ENCODE measurements around the gene ASB2. TPM values are rescaled to one million over a fixed set of nuclear protein-coding genes. Genes with fewer than 3 reads are reported as not detected.

Gene ASB2
- total and polyA plus RNA-seq, 5 donors from 2014 or later = 0.96 to 5.7 (median 4.7) TPM

DNA sequence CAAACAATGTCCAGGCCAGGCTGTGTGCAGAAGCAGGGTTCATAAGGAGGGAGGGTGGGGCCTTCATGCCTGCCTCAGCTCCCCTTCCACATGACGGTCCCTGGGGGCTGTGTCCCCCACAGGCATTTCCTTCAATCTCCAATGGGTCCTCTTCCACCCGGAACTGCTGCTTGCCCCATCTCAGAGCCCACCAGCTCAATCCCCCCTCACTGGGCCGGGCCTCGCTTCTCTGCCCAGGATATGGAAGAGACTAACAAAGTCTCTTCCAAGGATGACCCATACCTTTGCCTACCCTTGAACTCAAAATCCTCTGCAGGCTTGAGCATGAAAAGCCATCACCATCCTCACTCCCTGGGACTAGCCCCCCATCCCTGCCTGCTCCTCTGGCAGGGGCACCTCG, 77.6 kb downstream of the ASB2 start:
- no peak overlapping the region for H3K4me3 ChIP-seq (ENCODE audit: low read depth, low read length)
- DNase-seq (no peak), ATAC-seq (ENCODE audit: low read depth in 2 of 2) (no peak)
- Mint-ChIP-seq H3K27ac (no peak overlapping the region), H3K4me1 (peaks cover 0 to 2% (median 0%) of the 10 kb centered on the region in 4 donors), H3K36me3 (no peaks in the 10 kb centered on the region), H3K9me3 (peaks cover 0 to 4% (median 0%) of the 10 kb centered on the region in 7 donors), H3K4me3 (peak overlapping the region in 1 of 4 donors; percentile 15), H3K27me3 (peaks cover 14% of the 10 kb centered on the region)
- H3K9me3 ChIP-seq (ENCODE audit: control insufficient read depth in 2 of 2, low read length in 2 of 2) = no peaks in the 10 kb centered on the region
- no peaks in the 10 kb centered on the region for H3K4me1 ChIP-seq (ENCODE audit: control insufficient read depth, insufficient read depth, low read length, poor library complexity, severe bottlenecking)
- H3K36me3 ChIP-seq (ENCODE audit: control insufficient read depth, insufficient read depth, low read length) = no peaks in the 10 kb centered on the region
- H3K27ac ChIP-seq (ENCODE audit: insufficient read depth, low read length, poor library complexity, severe bottlenecking) = no peak overlapping the region
- H3K27me3 ChIP-seq (ENCODE audit: control insufficient read depth, insufficient read depth, low read length) = peaks cover 2% of the 10 kb centered on the region

DNA sequence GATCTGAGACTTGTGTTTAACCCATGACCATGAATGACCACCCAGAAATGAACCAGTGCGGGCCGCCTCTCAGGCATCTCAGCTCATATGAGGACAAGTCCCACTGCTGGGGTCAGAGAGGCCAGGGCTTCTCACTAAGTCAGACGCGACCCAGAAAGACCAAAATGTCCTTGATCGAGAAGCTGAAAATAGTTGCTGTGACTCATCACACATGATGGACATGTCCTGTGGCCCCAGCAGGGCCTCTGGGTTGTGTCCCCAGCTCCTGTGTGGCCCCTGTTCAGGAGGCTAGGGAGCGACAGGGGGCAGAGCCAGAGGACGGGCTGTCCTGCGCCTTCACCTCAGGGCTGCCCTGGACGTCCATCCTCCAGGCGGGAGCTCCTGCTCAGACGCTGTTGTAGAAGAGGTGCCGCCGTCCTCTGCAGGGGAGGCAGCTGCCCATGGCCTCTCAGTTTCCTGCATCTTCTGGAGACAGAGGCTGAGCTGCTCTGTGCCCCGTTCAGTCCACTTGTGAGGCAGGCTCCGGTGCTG, 78.2 kb downstream of the ASB2 start:
- Histone ChIP-seq H3K27me3 (ENCODE audit: control insufficient read depth, insufficient read depth, low read length) (peaks cover 2% of the 10 kb centered on the region), H3K27ac (ENCODE audit: insufficient read depth, low read length, poor library complexity, severe bottlenecking) (no peak overlapping the region), H3K9me3 (ENCODE audit: control insufficient read depth in 2 of 2, low read length in 2 of 2) (no peaks in the 10 kb centered on the region), H3K36me3 (ENCODE audit: control insufficient read depth, insufficient read depth, low read length) (no peaks in the 10 kb centered on the region), H3K4me3 (ENCODE audit: low read depth, low read length) (no peak overlapping the region), H3K4me1 (ENCODE audit: control insufficient read depth, insufficient read depth, low read length, poor library complexity, severe bottlenecking) (no peaks in the 10 kb centered on the region)
- Mint-ChIP-seq H3K4me1 (peaks cover 0 to 2% (median 0%) of the 10 kb centered on the region in 4 donors), H3K9me3 (peaks cover 0 to 4% (median 0%) of the 10 kb centered on the region in 7 donors), H3K27me3 (peaks cover 14% of the 10 kb centered on the region), H3K4me3 (no peak overlapping the region), H3K36me3 (no peaks in the 10 kb centered on the region), H3K27ac (no peak overlapping the region)
- DNase-seq = no peak
- no peak for ATAC-seq (ENCODE audit: low read depth in 2 of 2)

DNA sequence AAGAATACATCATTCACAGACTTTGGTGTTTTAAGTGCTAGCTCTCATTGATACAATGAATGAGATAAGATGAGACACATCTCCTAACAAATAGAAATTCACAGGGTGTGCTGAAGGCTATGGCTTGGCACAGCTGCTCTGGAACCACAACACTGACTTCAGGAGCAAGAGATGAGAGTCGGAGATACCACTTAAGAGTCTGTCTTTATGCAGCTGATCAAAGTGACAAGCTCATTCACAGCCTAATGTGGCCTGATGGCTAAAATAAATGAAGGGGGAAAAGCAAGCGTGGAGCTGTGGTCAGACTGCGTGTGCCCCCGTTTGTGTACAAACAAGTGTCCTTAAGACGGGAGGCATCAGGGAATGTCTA, 78.9 kb downstream of the ASB2 start:
- Mint-ChIP-seq H3K9me3 (peaks cover 0 to 4% (median 0%) of the 10 kb centered on the region in 7 donors), H3K4me1 (peaks cover 0 to 2% (median 0%) of the 10 kb centered on the region in 4 donors), H3K27ac (no peak overlapping the region), H3K27me3 (peaks cover 16% of the 10 kb centered on the region), H3K4me3 (no peak overlapping the region), H3K36me3 (no peaks in the 10 kb centered on the region)
- Histone ChIP-seq H3K4me1 (ENCODE audit: control insufficient read depth, insufficient read depth, low read length, poor library complexity, severe bottlenecking) (no peaks in the 10 kb centered on the region), H3K9me3 (ENCODE audit: control insufficient read depth in 2 of 2, low read length in 2 of 2) (no peaks in the 10 kb centered on the region), H3K36me3 (ENCODE audit: control insufficient read depth, insufficient read depth, low read length) (no peaks in the 10 kb centered on the region), H3K27me3 (ENCODE audit: control insufficient read depth, insufficient read depth, low read length) (peaks cover 2% of the 10 kb centered on the region), H3K27ac (ENCODE audit: insufficient read depth, low read length, poor library complexity, severe bottlenecking) (no peak overlapping the region), H3K4me3 (ENCODE audit: low read depth, low read length) (no peak overlapping the region)
- ATAC-seq (ENCODE audit: low read depth in 2 of 2) = no peak
- no peak for DNase-seq

DNA sequence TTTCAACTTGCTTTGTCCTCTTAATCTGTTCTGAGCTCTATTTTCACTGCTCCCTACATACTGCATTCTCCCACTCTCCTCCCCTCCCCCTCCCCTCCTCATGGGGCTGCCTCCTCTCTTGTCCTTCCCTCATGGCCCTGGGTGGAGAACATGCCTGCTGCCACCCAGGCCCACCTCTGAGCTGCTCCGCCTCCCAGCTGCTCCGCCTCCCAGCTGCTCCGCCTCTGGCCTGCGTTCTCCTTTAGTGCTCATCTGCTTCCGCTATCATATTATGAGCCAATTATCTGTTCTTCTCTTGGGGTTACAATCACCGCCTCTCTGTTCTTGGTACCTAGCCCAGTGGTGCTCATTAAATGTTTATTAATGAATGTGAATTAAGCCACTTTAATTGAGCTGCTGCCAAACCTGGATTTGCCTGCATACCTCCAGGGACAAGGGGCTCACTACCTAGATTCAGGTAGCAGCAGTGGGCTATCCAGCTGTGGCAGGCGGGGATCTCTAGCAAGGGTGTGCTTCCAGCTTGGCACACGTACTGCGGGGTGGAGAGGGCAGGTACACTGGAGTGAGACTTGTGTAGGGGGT, 81.3 kb downstream of the ASB2 start:
- H3K27ac Mint-ChIP-seq = no peak overlapping the region

DNA sequence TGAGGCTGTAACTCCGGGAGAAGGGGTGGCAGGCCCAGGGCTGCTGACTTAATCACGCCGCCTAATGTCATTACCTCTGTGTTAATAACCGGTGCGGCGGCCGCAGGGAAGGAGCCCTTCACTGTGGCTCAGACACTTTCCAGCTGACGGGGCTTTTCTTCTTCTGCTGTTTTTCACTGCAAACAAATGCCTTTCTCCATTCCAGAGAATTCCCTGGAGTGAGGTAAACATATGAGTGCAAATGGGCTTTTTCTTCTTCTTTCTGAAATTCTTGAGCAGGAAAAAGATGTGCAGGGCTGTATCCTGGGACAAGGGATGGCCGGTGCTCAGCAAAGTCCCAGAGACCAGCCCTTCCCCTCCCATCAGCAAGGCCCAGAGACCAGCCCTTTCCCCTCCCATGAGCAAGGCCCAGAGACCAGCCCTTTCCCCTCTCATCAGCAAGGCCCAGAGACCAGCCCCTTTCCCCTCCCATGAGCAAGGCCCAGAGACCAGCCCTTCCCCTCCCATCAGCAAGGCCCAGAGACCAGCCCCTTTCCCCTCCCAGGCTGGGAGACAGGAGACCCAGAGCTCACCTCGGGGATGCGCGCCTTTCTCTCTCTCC, 82.6 kb downstream of the ASB2 start:
- Mint-ChIP-seq H3K36me3 (no peaks in the 10 kb centered on the region), H3K27ac (no peak overlapping the region), H3K27me3 (peaks cover 21% of the 10 kb centered on the region), H3K4me1 (no peaks in the 10 kb centered on the region), H3K9me3 (peaks cover 0 to 4% (median 0%) of the 10 kb centered on the region in 7 donors), H3K4me3 (no peak overlapping the region)
- Histone ChIP-seq H3K36me3 (ENCODE audit: control insufficient read depth, insufficient read depth, low read length) (no peaks in the 10 kb centered on the region), H3K4me3 (ENCODE audit: low read depth, low read length) (no peak overlapping the region), H3K27ac (ENCODE audit: insufficient read depth, low read length, poor library complexity, severe bottlenecking) (no peak overlapping the region), H3K27me3 (ENCODE audit: control insufficient read depth, insufficient read depth, low read length) (peaks cover 5% of the 10 kb centered on the region), H3K4me1 (ENCODE audit: control insufficient read depth, insufficient read depth, low read length, poor library complexity, severe bottlenecking) (no peaks in the 10 kb centered on the region), H3K9me3 (ENCODE audit: control insufficient read depth in 2 of 2, low read length in 2 of 2) (no peaks in the 10 kb centered on the region)
- DNase-seq (no peak), ATAC-seq (ENCODE audit: low read depth in 2 of 2) (no peak)

More for the DNA sequence above, 81.3 kb downstream of the ASB2 start:
- Histone ChIP-seq H3K36me3 (ENCODE audit: control insufficient read depth, insufficient read depth, low read length) (no peaks in the 10 kb centered on the region), H3K9me3 (ENCODE audit: control insufficient read depth in 2 of 2, low read length in 2 of 2) (no peaks in the 10 kb centered on the region), H3K27me3 (ENCODE audit: control insufficient read depth, insufficient read depth, low read length) (peaks cover 2% of the 10 kb centered on the region), H3K4me3 (ENCODE audit: low read depth, low read length) (no peak overlapping the region), H3K27ac (ENCODE audit: insufficient read depth, low read length, poor library complexity, severe bottlenecking) (no peak overlapping the region), H3K4me1 (ENCODE audit: control insufficient read depth, insufficient read depth, low read length, poor library complexity, severe bottlenecking) (no peaks in the 10 kb centered on the region)
- H3K4me1 Mint-ChIP-seq = peaks cover 0 to 2% (median 0%) of the 10 kb centered on the region in 4 donors
- H3K4me3 Mint-ChIP-seq = no peak overlapping the region
- peaks cover 16% of the 10 kb centered on the region for H3K27me3 Mint-ChIP-seq
- H3K36me3 Mint-ChIP-seq = no peaks in the 10 kb centered on the region
- ATAC-seq (ENCODE audit: low read depth in 2 of 2) (no peak), DNase-seq (no peak)
- peaks cover 0 to 4% (median 0%) of the 10 kb centered on the region in 7 donors for H3K9me3 Mint-ChIP-seq

DNA sequence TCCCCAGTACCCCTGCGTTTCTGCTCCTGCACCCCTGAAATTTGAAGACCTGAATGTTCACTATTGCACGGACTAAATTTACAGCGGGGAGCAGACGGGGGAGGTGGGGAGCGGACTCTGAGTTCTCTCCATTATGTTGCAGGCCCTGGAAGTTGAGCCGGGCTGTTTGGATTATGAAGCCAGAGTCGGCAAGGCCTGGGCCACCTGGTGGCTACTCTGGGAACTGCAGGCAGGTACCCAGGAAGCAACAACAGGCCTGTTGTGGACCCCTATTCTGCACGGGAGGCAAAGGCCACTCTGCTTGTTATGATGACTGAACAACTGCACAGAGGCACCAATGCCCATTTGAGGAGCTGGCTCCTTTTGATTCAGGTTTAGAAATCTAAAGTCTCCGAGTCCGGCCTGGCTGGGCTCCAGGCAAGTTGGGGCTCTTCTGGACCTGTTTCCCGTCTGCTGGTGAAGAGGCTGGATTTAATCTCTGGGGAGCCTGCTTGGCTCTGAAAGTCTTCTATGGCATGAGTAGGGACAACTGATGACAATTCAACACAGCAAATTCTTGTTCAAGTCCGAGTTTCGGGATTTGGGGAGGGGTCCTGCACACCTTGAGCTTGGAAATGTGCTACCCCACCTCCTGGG, 83.3 kb downstream of the ASB2 start:
- peak; percentile 42 to 59 (median 57) for DNase-seq
- no peaks in the 10 kb centered on the region for H3K36me3 Mint-ChIP-seq
- ATAC-seq (ENCODE audit: low read depth in 2 of 2) = no peak
- Histone ChIP-seq H3K4me3 (ENCODE audit: low read depth, low read length) (no peak overlapping the region), H3K27me3 (ENCODE audit: control insufficient read depth, insufficient read depth, low read length) (peaks cover 7% of the 10 kb centered on the region), H3K9me3 (ENCODE audit: control insufficient read depth in 2 of 2, low read length in 2 of 2) (no peaks in the 10 kb centered on the region), H3K36me3 (ENCODE audit: control insufficient read depth, insufficient read depth, low read length) (no peaks in the 10 kb centered on the region), H3K27ac (ENCODE audit: insufficient read depth, low read length, poor library complexity, severe bottlenecking) (no peak overlapping the region), H3K4me1 (ENCODE audit: control insufficient read depth, insufficient read depth, low read length, poor library complexity, severe bottlenecking) (no peaks in the 10 kb centered on the region)
- peaks cover 0 to 6% (median 0%) of the 10 kb centered on the region in 7 donors for H3K9me3 Mint-ChIP-seq
- H3K27me3 Mint-ChIP-seq = peaks cover 28% of the 10 kb centered on the region
- no peak overlapping the region for H3K27ac Mint-ChIP-seq
- H3K4me1 Mint-ChIP-seq = no peaks in the 10 kb centered on the region
- H3K4me3 Mint-ChIP-seq = no peak overlapping the region

DNA sequence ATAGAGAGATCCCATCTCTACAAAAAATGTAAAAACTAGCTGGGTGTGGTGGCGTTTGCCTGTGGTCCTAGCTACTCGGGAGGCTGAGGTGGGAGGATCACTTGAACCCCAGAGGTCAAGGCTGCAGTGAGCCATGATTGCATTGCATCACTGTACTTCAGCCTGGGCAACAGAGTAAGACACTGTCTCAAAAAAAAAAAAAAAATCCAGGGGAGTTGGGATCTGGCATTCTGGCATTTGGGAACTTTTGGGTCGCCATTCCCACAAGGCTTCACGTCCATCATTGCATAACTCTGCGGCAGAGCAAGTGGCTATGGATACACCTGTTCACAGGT, 83.9 kb downstream of the ASB2 start:
- H3K4me1 ChIP-seq (ENCODE audit: control insufficient read depth, insufficient read depth, low read length, poor library complexity, severe bottlenecking) = no peaks in the 10 kb centered on the region
- Mint-ChIP-seq H3K27me3 (peaks cover 31% of the 10 kb centered on the region), H3K36me3 (no peaks in the 10 kb centered on the region), H3K9me3 (peaks cover 0 to 6% (median 0%) of the 10 kb centered on the region in 7 donors), H3K27ac (no peak overlapping the region), H3K4me3 (no peak overlapping the region), H3K4me1 (no peaks in the 10 kb centered on the region)
- no peak overlapping the region for H3K27ac ChIP-seq (ENCODE audit: insufficient read depth, low read length, poor library complexity, severe bottlenecking)
- no peaks in the 10 kb centered on the region for H3K9me3 ChIP-seq (ENCODE audit: control insufficient read depth in 2 of 2, low read length in 2 of 2)
- no peak for DNase-seq
- peaks cover 7% of the 10 kb centered on the region for H3K27me3 ChIP-seq (ENCODE audit: control insufficient read depth, insufficient read depth, low read length)
- no peak overlapping the region for H3K4me3 ChIP-seq (ENCODE audit: low read depth, low read length)
- ATAC-seq (ENCODE audit: low read depth in 2 of 2) = no peak
- H3K36me3 ChIP-seq (ENCODE audit: control insufficient read depth, insufficient read depth, low read length) = no peaks in the 10 kb centered on the region
